ENCODE data around the gene GUF1. TPM values are rescaled to one million over a fixed set of nuclear protein-coding genes. Genes with fewer than 3 reads are reported as not detected.
"Not testable (repeated sequence)": the region's sequence is repeated elsewhere in the genome, so short reads cannot be mapped to it uniquely, and the experiment has no call there.

GUF1 gene
- total RNA-seq, 1 experiment from 2014 or later, result 20.5 TPM

DNA sequence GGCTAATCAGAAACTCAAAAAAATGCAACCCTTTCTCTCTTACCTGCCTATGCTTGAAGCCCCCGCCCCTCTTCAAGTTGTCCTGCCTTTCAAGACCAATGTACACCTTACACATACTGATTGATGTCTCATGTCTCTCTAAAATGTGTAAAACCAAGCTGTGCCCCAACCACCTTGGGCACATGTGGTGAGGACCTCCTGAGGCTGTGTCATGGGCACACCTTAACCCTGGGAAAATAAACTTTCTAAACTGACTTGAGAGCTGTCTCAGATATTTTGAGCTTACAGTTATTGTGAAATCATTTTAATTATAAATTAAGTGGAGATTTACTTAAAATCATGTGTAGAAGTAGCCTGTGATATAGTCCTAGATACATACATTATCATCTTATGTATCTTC lies 22.2 kb downstream of the GUF1 start:
- DNase-seq (ENCODE audit: low read depth), result no peak

DNA sequence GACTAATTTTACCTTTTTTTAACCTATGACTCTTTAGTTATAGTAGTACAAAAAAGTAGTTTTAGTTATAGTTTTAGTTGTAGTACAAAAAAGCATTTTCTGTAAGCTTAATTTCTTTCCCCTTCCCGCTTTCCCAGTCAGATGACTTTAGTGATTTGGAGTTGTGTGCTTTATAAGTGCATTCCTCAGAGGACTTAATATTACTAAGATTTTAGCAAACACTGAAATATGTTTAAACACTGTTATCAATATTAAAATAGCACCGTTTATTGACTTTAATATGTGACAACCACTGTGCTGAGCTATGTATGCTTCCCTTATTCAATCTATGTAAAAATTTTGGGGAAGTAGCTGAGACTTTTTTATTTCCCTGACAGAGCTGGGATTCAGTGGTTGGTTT lies 22.8 kb downstream of the GUF1 start:
- DNase-seq (ENCODE audit: low read depth), result no peak

DNA sequence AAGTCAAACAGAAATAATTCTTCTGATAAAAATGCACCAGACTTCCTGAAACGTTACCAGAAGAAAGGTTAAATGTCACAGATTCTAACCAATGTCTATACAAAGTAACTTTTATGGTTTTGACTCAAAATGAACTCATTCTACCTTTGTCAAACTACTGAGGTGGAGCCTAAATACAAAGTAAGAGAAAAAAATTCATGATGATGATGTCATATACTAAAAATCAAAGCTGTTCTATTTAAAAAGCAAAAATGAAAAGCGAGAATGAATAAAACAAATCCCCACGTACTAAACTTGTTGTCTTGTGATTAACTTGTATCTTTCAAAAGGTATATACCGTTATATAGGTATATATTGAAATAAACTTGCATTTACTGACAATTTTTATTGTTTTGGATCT lies 26.5 kb downstream of the GUF1 start:
- DNase-seq (ENCODE audit: low read depth), result no peak

DNA sequence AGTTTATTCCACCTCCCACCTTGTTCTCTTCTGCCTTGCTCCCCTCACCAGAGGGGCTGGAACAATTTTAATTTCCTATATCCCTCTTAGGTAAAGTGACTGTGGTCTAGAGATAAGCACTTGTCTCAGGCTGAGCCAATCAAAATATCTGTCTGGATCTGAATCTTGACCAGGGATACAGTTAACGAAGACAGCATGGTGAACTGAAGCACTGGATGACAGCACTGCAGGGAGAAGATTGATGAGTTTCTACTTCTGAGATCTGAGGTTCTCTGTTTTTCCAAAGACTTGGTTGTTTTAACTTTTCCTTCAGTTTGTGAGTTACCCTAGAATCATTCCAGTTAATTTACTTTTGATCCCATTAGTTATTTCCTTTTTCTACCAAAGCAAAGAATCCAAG lies 34.9 kb downstream of the GUF1 start:
- no peak for DNase-seq (ENCODE audit: low read depth)

DNA sequence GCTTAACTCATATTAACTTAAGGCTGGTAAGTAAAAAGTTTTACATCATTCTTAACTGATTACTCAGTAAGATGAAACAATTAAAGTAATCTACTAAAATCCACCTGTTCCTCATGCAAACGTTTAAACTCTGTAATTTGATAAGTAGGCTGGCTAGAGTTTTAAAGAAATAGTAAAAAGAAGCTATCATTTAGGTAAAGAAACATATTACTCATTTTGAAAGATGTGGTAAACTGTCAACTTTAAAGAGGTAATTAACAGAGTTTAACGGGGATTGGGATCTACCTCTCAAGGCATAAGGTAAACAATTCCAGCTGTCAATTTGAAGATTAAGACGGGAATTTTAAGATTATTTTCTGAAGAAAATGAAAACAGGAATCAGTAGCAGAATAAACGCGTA lies 38.4 kb downstream of the GUF1 start:
- no peak for DNase-seq (ENCODE audit: low read depth)

DNA sequence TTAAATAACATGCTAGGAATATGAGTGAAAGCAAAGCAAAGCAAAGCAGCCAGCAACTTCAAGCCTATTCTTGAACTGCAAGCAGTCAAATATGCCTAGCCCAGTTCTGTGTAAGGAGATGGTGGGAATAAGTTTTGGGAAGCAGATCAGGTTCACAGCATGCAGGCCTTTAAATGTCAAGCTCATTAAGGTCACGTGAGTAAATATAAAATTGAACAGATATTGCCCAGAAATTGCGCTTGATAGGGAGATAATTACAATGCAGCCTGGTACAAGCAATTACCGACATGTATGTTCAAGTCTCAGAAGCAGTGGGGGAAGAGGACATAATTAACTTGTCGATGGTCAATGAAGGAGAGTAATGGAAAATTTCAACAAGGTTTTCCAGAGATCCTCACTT lies 42.2 kb downstream of the GUF1 start:
- DNase-seq (ENCODE audit: low read depth), result no peak

DNA sequence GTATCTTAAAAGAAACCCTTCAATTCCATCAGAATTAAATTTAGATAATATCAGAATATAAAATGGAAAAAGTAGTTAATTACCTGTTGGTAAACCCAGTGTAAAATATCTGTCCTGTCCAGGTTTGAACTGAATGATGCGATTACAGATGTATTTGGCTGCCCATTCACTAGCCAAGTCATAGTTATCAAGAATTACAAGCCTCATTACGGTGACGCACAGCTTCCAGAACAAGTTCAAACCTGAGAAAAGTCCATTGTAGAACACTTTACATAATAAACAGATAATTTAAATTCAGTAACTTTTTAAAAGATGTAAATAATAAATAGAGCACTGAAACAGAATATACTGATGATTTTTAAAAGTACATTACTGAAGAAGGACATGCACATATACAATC lies 43.8 kb downstream of the GUF1 start:
- no peak for DNase-seq (ENCODE audit: low read depth)

DNA sequence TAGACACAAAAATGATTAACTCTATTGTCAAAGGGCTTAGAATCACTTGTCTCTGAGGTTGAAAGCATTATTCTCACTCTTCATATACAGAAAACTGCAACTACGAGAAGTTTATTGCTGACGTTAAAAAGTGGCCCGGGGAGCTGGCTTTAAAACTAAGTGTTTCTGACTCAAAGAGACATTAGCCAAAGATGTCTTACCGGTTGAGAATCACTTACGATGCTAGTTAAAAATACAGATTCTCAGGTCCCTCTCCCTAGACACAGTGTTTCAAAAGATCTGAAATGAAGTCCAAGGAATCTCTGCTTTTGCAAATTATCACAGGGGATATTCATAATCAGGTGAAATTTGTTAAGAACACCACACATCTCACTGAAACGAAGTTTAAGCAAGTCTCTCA lies 46.9 kb downstream of the GUF1 start:
- peak; percentile 5 for DNase-seq (ENCODE audit: low read depth)

DNA sequence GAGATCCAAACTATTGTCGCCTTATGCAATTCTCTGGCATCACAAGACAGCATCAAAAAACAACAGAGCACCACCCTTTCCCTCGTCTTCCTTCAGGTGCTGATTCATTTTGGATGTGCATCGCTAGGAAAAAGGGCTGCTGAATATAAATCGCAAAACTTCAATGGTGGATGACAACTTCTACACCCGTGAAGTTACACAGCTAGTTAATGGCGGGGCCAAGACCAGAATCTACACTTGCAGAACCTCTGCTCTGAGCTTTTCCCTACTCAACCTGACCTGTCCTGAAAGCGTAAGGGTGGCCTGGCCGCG lies 47.5 kb downstream of the GUF1 start:
- DNase-seq (ENCODE audit: low read depth), result no peak

DNA sequence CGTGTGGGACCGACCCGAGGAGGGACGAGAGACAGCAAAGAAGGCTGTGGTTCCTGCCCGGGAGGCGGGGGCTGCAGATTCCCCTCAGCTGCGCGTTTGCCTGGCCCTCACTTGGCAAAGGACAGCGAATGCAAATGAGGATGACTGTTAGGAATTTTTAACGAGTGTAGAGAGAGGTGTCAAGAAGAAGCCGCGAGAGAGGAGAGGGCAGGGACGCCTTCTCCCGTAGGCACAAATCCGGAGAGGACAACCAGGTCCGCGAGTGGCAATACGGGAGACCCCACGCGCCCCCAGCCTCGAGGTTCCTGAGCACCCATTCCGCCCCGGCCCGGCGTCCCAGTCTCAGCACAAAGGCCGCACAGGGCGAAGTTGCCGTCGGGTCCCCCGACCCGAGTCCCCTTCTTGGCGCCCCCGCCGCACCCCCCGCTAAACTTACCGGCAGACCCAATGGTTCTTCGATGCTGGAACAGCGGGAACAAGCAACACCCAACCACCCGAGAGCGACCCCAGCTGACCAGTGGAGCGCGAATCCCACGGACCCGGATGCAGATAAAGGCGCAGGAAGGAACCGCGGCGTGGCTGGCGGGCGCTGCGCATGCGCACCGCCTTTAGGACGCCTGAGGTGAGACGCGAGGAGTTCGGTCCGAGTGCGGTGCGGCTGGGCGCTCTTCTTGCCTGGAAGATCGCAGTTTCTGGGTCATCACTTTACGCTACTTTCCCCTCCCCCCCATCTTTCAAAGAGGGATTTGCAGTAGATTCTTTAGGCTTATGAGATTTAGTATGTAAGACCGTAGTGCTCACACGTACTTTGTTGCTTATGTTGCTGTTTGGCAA lies 48.0 kb downstream of the GUF1 start, which contains the start of gene GNPDA2:
Gene GNPDA2 (minus strand): TSS at position 519 of the 834 bp plus-strand sequence. CDS start 4,349 bp downstream, outside the sequence.
- peak; percentile 90 for DNase-seq (ENCODE audit: low read depth)

DNA sequence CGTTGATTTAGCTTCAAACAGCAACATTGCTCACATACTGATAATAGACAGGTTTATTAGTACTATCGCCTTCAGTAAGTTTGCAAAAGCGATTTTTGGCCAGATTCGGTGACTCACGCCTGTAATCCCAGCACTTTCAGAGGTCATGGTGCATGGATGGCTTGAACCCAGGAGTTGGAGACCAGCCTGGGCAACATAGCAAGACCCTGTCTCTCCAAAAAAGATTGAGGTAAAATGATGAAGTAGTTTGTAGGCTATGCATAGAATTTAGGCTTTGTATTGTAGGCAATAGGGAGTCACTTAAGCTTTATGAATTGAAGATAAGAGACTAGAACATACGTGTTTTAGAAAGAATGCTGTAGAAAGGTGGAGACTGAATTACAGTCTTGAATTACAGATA lies 49.3 kb downstream of the GUF1 start:
- no peak for DNase-seq (ENCODE audit: low read depth)

DNA sequence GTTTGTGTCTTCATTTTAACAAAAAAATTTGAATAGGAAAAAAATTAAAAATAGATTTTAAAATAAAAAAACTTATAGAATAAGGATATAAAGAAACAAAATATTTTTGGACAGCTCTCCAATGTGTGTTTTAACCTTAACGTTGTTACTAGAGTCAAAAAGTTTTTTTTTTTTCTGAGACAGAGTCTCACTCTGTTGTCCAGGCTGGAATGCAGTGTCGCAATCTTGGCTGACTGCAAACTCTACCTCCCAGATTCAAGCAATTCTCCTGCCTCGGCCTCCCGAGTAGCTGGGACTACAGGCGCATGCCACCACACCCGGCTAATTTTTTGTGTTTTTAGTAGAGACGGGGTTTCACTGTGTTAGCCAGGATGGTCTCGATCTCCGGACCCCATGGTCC lies 50.5 kb downstream of the GUF1 start:
- DNase-seq (ENCODE audit: low read depth), result not testable (repeated sequence)

DNA sequence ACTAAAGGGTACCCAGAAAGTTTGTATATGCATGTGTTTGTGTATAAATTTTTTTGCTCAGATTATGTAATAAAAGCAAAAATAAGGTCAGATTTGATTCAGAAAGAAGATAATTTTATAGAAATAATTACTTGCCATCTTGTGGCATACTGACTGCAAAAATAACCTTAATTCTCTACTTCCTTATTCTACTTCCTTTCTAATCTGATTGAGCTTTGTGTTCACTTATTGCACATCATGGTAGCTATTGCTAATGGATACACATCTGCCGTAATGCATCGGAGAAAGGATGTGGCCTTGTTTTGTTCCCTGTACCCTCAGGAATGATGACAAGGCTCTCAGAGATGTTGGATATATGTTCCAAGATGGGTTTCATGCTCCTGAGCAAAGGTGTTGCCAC lies 58.7 kb downstream of the GUF1 start:
- DNase-seq (ENCODE audit: low read depth), result no peak

DNA sequence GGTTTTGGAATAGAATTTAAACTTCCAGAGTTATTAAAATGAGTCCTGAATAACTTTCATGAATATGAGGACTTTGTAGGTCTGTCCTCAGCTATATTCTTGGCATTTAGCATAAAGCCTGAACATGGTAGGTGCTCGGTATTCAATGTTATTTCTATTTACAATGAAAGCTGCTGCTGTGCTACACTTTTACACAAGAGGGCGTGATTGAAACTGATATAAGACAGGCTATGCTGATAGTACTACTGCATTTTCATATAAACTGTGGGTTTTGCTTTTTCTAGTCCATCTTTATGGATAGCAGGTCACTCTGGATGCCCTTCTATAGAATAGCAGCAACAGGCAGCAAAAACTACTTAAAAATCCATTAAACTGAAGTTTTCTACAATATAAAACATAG lies 60.4 kb downstream of the GUF1 start:
- DNase-seq (ENCODE audit: low read depth), result no peak

DNA sequence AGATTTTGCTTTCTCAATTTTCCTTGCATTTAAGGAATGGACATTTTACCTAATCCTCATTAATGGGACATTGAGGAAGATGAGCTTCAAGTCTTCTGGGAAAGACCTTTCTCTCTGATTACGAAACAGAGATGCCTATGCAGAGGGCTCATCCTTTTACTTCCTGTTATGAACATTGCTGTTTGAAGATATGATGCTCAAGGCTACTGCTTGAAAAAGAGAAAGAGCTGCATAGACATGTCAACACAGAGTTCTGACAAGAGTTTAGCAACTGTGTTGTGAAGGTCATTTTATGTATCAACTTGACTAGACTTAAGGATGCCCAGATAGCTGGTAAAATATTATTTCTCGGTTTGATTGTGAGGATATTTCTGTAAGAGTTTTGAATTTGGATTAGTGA lies 62.0 kb downstream of the GUF1 start:
- DNase-seq (ENCODE audit: low read depth), result no peak

Other genes with a start within 250 kb of the GUF1 start
- gene KCTD8, start 229.6 kb upstream of the GUF1 start, total RNA-seq (2014; rRNA removed; shearing (Covaris generic)), result 0.23 and 0.64 TPM in 2 replicates
- gene YIPF7, start 26.8 kb upstream of the GUF1 start, total RNA-seq (2014; rRNA removed; shearing (Covaris generic)), result not detected in 2 replicates
- 22.9 and 31.6 TPM in 2 replicates for gene GNPDA2, start 48.1 kb downstream of the GUF1 start, total RNA-seq (2014; rRNA removed; shearing (Covaris generic))